Sigmoid colon (tissue), 7 donors: Measurements from ENCODE around the gene ADRA2A. TPM values are rescaled to one million over a fixed set of nuclear protein-coding genes. Genes with fewer than 3 reads are reported as not detected.

Source experiments
- DNase-seq: peaks from one replicate; pipeline ENCODE4 v3.0.0-alpha.2; 2019
- H3K27ac ChIP-seq, 4 donors: fragments of 200-600 bp; sonication (generic); one replicate each; pipeline ENCODE4 v1.5.1; 2016 to 2019; ENCODE audit warnings: mild to moderate bottlenecking in 1 of 4
- H3K27me3 ChIP-seq, 3 donors: fragments of 200-600 bp; sonication (generic); one replicate each; pipeline ENCODE4 v1.5.1; 2019; ENCODE audit warnings: mild to moderate bottlenecking in 1 of 3
- H3K36me3 ChIP-seq, 4 donors: fragments of 200-600 bp; sonication (generic); one replicate each; pipeline ENCODE4 v1.5.1; 2016 to 2019
- H3K4me1 ChIP-seq, 4 donors: fragments of 200-600 bp; sonication (generic); one replicate each; pipeline ENCODE4 v1.5.1; 2017 to 2019
- H3K4me3 ChIP-seq, 4 donors: fragments of 200-600 bp; sonication (generic); one replicate each; pipeline ENCODE4 v1.5.1; 2017 to 2019; ENCODE audit warnings: mild to moderate bottlenecking in 2 of 4, moderate library complexity in 1 of 4
- H3K9me3 ChIP-seq, 4 donors: fragments of 200-600 bp in 3 of 4; sonication (generic) in 3 of 4; one replicate each; pipeline versions ENCODE4 v1.5.1 to v1.6.1; 2013 to 2019
- CTCF ChIP-seq, 4 experiments: fragments of 450-650 bp in 3 of 4; fragments of 200-600 bp in 1 of 4; IDR thresholded peaks; one replicate each; pipeline ENCODE4 v1.5.1; 2016 to 2019; ENCODE audit warnings: antibody characterized with exemption in 4 of 4, mild to moderate bottlenecking in 3 of 4, moderate library complexity in 2 of 4
- EP300 ChIP-seq, 4 donors: sonication (generic); formaldehyde crosslinking; IDR thresholded peaks; one replicate each; pipeline ENCODE4 v1.6.1; 2017; ENCODE audit warnings: antibody characterized with exemption in 4 of 4
- POLR2A ChIP-seq, 2 donors: fragments of 450-650 bp; IDR thresholded peaks; one replicate each; pipeline ENCODE4 v1.6.1; 2016; ENCODE audit warnings: antibody characterized with exemption in 2 of 2, mild to moderate bottlenecking in 2 of 2, moderate library complexity in 2 of 2
- POLR2AphosphoS5 ChIP-seq, 4 donors: sonication (generic); formaldehyde crosslinking; IDR thresholded peaks; one replicate each; pipeline ENCODE4 v1.6.1; 2017; ENCODE audit warnings: antibody characterized with exemption in 4 of 4
- WGBS, 2 donors: extraction: QIAGEN DNeasy Blood & Tissue Kit; methylation state at CpG; one replicate each; pipeline ENCODE4 v1.1.7; 2013; 5-methylcytosine and 5-hydroxymethylcytosine counted together
- intact Hi-C: fragments of 100-400 bp; cut with DNase I; formaldehyde crosslinking; loops from one replicate; pipeline ENCODE4 v1.15.1; 2023
- polyA plus RNA-seq, 3 donors: library from polyadenylated mRNA; stranded (reverse); fragments of 200-250 nt; gene quantifications; one replicate each; pipeline ENCODE4 v1.2.3, GENCODE V29; 2013
- total RNA-seq, 4 donors: library from RNA; depleted of rRNA; stranded (reverse); fragments of >200 nt; gene quantifications; one replicate each; pipeline ENCODE4 v1.1.0, GENCODE V29; 2016
- donor health status: healthy with polysubstance abuse.
- donor health status: Bipolar disorder and iron deficiency.
- donor health status: healthy.

ADRA2A gene
- total and polyA plus RNA-seq, 7 donors, result 1.5 to 6.2 (median 3.9) TPM

- Histone ChIP-seq H3K36me3 (no peaks in the 10 kb centered on the region), H3K4me1 (no peaks in the 10 kb centered on the region), H3K9me3 (no peaks in the 10 kb centered on the region), H3K27ac (no peak overlapping the region), H3K4me3 (no peak overlapping the region), H3K27me3 (no peaks in the 10 kb centered on the region)
- DNase-seq, result no peak
- TF ChIP-seq POLR2A (IDR thresholded peaks at IDR 0.05) (no peak), CTCF (IDR thresholded peaks at IDR 0.05) (no peak), EP300 (IDR thresholded peaks at IDR 0.05) (no peak), POLR2AphosphoS5 (IDR thresholded peaks at IDR 0.05) (no peak)
- intact Hi-C loops, result no loop called here
Observed at GRCh38 chr10:111122127-111122526, 45.3 kb downstream of the ADRA2A start.

- WGBS, 2 donors, result 71 to 88% methylated on average over 6 of the region's 6 CpGs
- Histone ChIP-seq H3K27me3 (no peaks in the 10 kb centered on the region), H3K9me3 (no peaks in the 10 kb centered on the region), H3K36me3 (no peaks in the 10 kb centered on the region), H3K4me3 (no peak overlapping the region), H3K4me1 (no peaks in the 10 kb centered on the region), H3K27ac (no peak overlapping the region)
- intact Hi-C loops, result no loop called here
- DNase-seq, result no peak
- TF ChIP-seq POLR2A (IDR thresholded peaks at IDR 0.05) (no peak), POLR2AphosphoS5 (IDR thresholded peaks at IDR 0.05) (no peak), CTCF (IDR thresholded peaks at IDR 0.05) (no peak), EP300 (IDR thresholded peaks at IDR 0.05) (no peak)
Observed at GRCh38 chr10:111123883-111124282, 47.1 kb downstream of the ADRA2A start.

- intact Hi-C loops, result no loop called here
- Histone ChIP-seq H3K27me3 (no peaks in the 10 kb centered on the region), H3K9me3 (no peaks in the 10 kb centered on the region), H3K4me3 (no peak overlapping the region), H3K27ac (no peak overlapping the region), H3K4me1 (no peaks in the 10 kb centered on the region), H3K36me3 (no peaks in the 10 kb centered on the region)
- DNase-seq, result no peak
- WGBS, 2 donors, result 85 to 87% methylated on average over 2 of the region's 2 CpGs
- TF ChIP-seq EP300 (IDR thresholded peaks at IDR 0.05) (no peak), CTCF (IDR thresholded peaks at IDR 0.05) (no peak), POLR2A (IDR thresholded peaks at IDR 0.05) (no peak), POLR2AphosphoS5 (IDR thresholded peaks at IDR 0.05) (no peak)
Observed at GRCh38 chr10:111125102-111125501, 48.3 kb downstream of the ADRA2A start.

- Histone ChIP-seq H3K27me3 (no peaks in the 10 kb centered on the region), H3K9me3 (no peaks in the 10 kb centered on the region), H3K4me3 (no peak overlapping the region), H3K27ac (no peak overlapping the region), H3K36me3 (no peaks in the 10 kb centered on the region), H3K4me1 (no peaks in the 10 kb centered on the region)
- intact Hi-C loops, result no loop called here
- no peak for DNase-seq
- 65 to 68% methylated on average over 2 of the region's 2 CpGs for WGBS, 2 donors
- TF ChIP-seq CTCF (IDR thresholded peaks at IDR 0.05), result no peak
- TF ChIP-seq POLR2AphosphoS5 (IDR thresholded peaks at IDR 0.05), result no peak
- no peak for TF ChIP-seq POLR2A (IDR thresholded peaks at IDR 0.05)
- TF ChIP-seq EP300 (IDR thresholded peaks at IDR 0.05), result no peak
Observed at GRCh38 chr10:111126077-111126476, 49.2 kb downstream of the ADRA2A start.

- H3K4me3 ChIP-seq, result no peak overlapping the region
- H3K27ac ChIP-seq, result no peak overlapping the region
- no peaks in the 10 kb centered on the region for H3K4me1 ChIP-seq
- DNase-seq, result no peak
- no peak for TF ChIP-seq CTCF (IDR thresholded peaks at IDR 0.05)
- TF ChIP-seq EP300 (IDR thresholded peaks at IDR 0.05), result no peak
- no peak for TF ChIP-seq POLR2A (IDR thresholded peaks at IDR 0.05)
- no peak for TF ChIP-seq POLR2AphosphoS5 (IDR thresholded peaks at IDR 0.05)
- no peaks in the 10 kb centered on the region for H3K36me3 ChIP-seq
- intact Hi-C loops, result no loop called here
- WGBS, 2 donors, result 68 to 77% methylated on average over 5 of the region's 5 CpGs
- no peaks in the 10 kb centered on the region for H3K9me3 ChIP-seq
- no peaks in the 10 kb centered on the region for H3K27me3 ChIP-seq
Observed at GRCh38 chr10:111127081-111127848, 50.4 kb downstream of the ADRA2A start.
